ENCODE results near the gene THAP4.
"Not testable (repeated sequence)": the region's sequence is repeated elsewhere in the genome, so short reads cannot be mapped to it uniquely, and the experiment has no call there.

Gene THAP4

GRCh38 chr2:241577413-241578122 is 59.4 kb downstream of the THAP4 start:
- no peak for DNase-seq

- no peak for DNase-seq
These were observed 60.7 kb downstream of the THAP4 start for GRCh38 chr2:241576293-241576654.

GRCh38 chr2:241575624-241576292 is 61.2 kb downstream of the THAP4 start:
- no peak for DNase-seq

- no peak for DNase-seq
These were observed 61.9 kb downstream of the THAP4 start for GRCh38 chr2:241574911-241575623.

GRCh38 chr2:241573741-241574140 is 63.2 kb downstream of the THAP4 start:
- DNase-seq, result no peak

- not testable (repeated sequence) for DNase-seq
These were observed 63.9 kb downstream of the THAP4 start for GRCh38 chr2:241572915-241573651.

GRCh38 chr2:241571821-241572620 is 64.9 kb downstream of the THAP4 start:
- no peak for DNase-seq

- DNase-seq, result no peak
These were observed 65.9 kb downstream of the THAP4 start for GRCh38 chr2:241570961-241571581.

- DNase-seq, result no peak
These were observed 67.1 kb downstream of the THAP4 start for GRCh38 chr2:241569831-241570281.

- DNase-seq, result no peak
These were observed 68.2 kb downstream of the THAP4 start for GRCh38 chr2:241568726-241569125.

GRCh38 chr2:241567776-241568175 is 69.2 kb downstream of the THAP4 start:
- DNase-seq, result no peak

GRCh38 chr2:241567266-241567665 is 69.7 kb downstream of the THAP4 start:
- not testable (repeated sequence) for DNase-seq

GRCh38 chr2:241566468-241566867 is 70.5 kb downstream of the THAP4 start:
- no peak for DNase-seq

- not testable (repeated sequence) for DNase-seq
These were observed 70.9 kb downstream of the THAP4 start for GRCh38 chr2:241566021-241566420.

GRCh38 chr2:241565411-241565810 is 71.5 kb downstream of the THAP4 start:
- no peak for DNase-seq

- DNase-seq, result no peak
These were observed 72.2 kb downstream of the THAP4 start for GRCh38 chr2:241564596-241565410.

- no peak for DNase-seq
These were observed 72.9 kb downstream of the THAP4 start for GRCh38 chr2:241563981-241564595.

- no peak for DNase-seq
These were observed 73.4 kb downstream of the THAP4 start for GRCh38 chr2:241563571-241563980.

GRCh38 chr2:241563031-241563507 is 73.9 kb downstream of the THAP4 start:
- DNase-seq, result no peak

- DNase-seq, result no peak
These were observed 74.6 kb downstream of the THAP4 start for GRCh38 chr2:241562269-241562891.
